GM19023 (cell line): ENCODE measurements around the gene KRR1.
A peak's percentile ranks its signal among the peaks of the same experiment; 100 is the strongest.

Experiments used
- ATAC-seq: cut with Tn5 transposase; IDR thresholded peaks from one replicate; pipeline ENCODE4 v1.9.1; 2021; ENCODE audit warnings: mild to moderate bottlenecking, moderate library complexity; ENCODE audit not compliant: unreplicated experiment

The KRR1 gene

DNA sequence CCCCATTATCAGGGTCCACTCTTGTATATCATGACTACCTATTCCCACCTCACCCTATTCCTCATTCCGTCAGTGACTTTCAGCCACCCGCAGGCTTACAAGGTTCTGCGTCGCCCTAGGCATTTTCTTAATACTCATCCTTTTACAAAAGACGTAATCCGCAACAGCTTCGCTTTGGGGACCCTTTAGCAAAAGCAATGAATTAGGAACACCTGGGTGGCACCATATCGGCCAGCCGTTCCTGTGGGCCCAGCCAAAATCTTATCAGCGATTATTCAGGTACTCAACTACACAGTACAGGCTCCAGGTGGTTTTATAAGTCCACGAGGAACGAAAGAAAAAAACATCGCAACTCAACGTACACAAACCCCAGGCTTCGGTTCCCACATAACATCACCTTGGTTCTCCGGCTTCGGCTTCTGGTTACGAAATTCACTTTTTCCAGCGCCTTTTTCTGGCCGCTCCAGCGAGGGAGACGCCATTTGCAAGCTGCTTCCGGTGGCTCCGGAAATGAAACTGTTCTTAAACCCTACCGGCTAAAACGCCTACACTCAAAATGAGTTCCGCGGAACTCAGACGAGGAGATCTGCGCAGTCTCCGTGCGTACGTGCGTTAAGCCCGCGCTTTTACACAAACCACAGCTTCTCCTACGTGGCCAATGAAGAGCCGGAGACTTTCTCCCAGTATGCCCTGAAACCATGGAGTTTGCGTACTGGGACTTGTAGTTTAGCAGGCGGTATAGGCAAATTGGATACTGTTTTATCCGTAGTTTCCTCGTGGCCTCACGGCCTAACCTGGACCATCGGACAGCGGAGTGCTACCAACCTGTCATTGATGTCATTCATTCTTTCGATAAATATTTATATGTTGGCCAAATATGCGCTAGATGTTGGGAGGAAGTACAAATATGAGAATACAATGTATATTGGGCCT is at the start of gene KRR1:
Gene KRR1, minus strand, starts transcription at position 494 of the 933 bp plus-strand sequence. Its CDS starts 12 bp downstream, at position 482.
- peak; percentile 97 for ATAC-seq

- ATAC-seq: no peak
These were observed 48.8 kb upstream of the KRR1 start for GRCh38 chr12:75560167-75560566.

- no peak for ATAC-seq
These were observed 46.9 kb upstream of the KRR1 start for GRCh38 chr12:75558287-75558686.

DNA sequence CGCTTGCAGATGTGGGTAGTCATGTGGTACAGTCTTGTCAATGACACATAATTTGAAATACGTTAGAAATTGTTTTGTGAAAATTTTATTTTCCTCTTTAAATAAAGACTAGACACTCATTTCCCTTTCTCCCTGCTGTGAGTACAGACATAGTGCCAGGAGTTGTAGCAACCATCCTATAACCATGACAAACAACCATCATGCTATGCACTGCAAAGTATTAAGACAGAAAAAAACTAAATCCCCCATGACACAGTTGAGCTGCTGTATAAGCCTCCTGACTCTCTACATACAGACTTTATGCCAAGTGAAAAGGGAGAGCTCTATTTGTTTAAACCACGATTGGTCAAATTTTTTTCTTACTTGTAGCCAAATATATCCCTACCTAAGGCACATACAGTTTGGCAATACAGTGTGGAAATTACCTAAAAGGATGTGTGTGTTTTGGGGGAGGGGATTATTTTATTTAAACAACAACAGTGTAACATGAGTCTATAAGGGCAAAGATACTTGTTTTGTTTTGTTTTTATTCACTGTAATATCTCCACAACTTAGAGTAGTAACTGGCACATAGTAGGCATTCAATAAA is 45.0 kb upstream of the KRR1 start:
- ATAC-seq: no peak

GRCh38 chr12:75554556-75554880 is 43.1 kb upstream of the KRR1 start:
- ATAC-seq: no peak

DNA sequence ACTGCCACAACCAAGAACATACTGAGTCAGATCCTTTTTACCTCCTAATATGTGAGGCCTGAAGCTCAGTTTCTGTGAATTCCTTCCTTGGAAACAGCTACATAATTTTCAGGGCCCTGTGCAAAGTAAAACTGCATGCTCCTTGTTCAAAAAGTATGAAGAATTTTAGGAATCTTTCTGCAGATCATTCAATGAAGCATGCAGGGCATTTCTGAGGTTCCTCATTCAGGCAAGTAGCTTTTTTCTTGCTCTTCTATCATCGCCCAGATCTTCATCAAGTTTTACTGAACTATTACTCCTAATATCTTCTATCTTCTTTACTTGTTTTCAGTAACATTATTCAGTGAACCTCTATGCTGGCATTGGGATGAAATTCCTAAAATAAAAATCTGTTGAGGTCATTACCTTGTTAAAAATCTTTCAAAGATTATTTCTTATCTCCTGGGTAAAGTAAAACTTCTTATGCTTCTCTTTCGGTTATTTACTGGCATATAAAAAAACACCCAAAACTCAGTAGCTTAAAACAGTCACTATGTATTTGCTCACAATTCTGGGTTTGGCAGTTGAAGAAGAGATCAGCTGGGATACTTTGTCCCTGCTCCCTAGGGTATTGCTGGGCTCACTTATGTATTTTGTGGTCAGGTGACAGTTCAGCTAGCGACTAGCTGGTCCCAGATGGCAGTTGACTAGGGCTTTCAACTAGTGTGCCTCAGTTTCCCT is 42.6 kb upstream of the KRR1 start:
- no peak for ATAC-seq

- ATAC-seq: no peak
These were observed 42.0 kb upstream of the KRR1 start for GRCh38 chr12:75553398-75553797.

- ATAC-seq: no peak
These were observed 40.1 kb upstream of the KRR1 start for GRCh38 chr12:75551477-75551876.

DNA sequence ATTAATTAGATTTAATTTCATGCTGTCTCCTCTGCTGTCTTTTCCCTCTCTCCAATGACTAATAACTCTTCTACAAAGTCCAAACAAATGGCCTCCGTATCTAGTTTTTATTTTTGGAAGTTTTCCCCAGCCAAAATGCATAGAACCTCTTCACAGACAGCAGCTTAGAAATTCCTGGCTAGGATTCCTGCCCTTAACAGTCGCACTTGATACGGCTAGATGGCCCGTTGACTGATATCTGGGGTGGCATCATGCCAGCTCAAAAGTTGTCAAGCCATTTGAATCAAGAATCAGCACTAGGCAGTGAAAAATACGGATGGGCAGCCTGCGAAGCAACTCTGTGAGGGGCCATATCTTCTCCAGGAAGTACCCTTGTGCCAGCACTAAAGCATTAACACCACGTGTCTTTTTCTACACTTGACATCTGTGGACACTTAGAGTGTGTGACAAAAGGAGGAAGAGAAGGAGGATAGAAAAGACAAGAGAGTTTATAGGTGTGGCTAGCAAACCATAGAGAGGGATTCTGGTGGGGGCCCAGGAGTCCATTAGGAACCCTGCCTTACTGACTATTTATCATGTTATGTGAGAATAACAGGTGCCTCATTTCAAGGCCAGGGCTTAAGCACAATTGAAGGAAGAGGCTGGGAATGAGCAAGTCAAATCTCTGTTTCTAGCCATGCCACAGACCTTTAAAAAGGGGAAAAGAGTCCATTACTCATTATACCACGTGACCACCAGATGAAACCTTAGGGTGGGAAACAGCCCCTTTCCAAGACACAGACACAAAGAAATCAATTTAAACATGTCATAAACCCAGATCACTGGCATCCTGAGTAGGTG is 39.2 kb upstream of the KRR1 start:
- no peak for ATAC-seq

- ATAC-seq: no peak
These were observed 38.6 kb upstream of the KRR1 start for GRCh38 chr12:75549989-75550388.

DNA sequence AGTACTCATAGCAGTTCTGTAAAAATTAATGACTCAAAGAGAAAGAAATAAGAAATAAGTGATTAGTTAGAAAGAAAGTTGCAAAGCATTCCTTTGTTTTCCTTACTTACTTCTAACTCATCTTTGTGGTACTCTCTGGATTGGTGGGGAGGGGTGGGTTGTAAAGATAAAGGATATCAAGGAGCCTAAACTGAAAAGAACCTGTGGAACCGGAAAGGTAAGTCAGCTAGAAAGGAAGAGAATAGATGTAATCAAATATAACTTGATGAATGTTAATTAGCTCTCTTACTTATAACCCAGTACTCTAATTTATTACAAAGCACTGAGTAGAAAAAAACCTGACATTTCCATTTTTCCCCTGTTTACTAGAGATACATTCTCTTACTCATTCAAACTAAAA is 37.5 kb upstream of the KRR1 start:
- ATAC-seq: no peak

DNA sequence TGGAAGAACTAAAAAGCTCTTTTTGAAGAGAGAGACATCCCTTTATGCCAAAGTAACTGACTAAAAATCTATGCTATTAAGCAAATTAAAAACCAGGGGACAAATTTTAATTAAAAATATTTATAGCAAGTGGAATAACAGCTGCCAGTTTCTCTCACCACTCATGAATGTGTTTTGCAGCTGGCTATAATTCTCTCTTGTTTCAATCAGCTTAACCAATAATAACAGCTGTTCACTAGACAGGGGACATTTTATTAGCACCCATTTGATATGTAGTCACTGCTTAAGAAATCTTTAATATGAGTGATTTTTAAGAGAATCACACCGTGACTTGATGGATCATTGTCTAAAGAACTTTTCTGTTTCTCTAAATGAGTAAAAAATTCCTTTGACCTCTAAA is 34.2 kb upstream of the KRR1 start:
- ATAC-seq: no peak

DNA sequence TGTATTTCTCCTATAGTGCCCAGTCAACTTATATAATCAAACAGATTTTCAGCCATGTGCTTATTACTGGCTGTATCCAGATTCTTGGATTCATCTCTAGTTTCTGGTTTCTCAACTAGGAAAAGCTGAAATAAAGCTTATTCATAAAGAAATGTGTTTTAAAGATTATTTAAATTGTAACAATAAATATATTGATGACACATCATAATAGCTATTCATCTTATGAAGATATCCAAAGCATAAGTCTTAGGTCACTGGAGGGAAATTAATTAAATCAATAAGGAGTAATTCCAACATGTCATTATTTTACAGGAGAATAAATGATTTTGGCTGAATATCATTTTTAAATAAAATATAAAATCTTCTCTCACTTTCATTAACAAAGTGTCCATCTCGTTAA is 32.1 kb upstream of the KRR1 start:
- ATAC-seq: no peak

DNA sequence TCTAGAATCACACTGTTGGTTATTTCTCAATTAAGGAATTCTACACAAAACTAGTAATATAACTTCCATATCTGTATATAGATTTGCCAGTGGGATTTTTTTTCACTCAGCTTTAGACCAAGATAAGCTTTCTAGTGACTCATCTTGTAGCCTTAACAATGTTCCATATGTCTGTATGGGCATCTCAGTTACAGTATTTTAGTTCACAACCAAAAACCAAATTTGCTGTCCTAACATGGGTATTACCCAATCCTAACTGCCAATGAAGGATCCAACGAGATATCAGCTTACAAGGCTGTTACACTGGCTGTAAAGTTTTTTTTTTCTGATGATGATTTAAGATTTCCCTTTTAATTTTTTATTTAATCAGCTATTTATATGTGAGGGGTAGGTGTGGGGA is 31.5 kb upstream of the KRR1 start:
- no peak for ATAC-seq

DNA sequence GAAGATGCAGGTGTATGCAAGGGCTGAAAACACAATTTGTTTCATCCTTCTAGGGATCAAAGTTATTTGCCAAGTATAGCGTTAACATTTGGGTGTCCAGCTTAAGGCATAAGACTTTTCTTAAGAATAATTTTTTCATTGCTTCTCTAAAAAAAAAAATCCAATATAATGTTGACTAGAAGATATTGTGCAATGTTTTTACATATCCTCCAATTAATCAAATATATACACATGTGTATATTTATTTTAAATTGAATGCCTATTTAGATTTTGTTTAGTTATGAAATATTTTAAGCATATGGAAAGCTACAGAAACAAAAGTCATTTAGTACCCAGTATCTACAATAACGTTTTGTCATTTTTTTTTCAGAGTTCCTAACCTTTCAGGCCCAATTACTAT is 28.5 kb upstream of the KRR1 start:
- ATAC-seq: no peak

DNA sequence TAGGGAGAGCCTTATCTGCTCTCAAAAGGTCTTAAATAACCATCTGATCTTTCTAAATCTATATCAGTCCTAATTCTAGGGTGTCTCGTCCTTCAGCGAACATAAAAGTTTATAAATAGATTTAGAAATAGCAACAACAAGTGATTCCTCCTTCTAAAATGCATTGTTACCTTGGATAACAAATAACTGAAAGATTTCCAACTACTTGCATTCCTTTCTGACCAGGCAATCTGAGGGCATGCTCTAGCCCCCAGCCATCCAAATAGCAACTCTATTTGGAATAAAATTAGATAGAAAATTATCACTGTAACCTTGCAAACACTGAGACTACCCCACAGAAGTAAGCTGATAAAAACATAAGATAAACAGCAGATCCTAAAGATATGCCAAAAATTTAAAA is 21.8 kb upstream of the KRR1 start:
- ATAC-seq: no peak

DNA sequence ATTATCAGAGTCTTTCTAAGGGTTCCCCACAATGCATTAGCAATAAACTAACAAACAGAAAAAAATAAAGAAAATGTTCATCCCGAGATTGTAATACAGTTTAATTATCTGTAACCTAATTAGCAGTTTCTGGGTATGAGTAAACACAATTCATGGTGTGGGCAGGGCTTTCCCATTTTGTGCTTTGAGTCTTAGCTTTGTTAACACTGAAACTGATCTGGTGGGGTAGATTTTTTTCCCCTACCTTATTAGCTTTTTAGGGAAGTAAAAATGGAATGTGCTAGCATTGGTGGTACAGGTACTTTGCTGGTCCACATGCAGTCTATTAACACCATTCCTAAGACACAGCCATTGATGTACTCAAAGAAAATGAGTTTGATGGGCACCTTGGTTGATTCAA is 18.4 kb upstream of the KRR1 start:
- ATAC-seq: no peak

- ATAC-seq: no peak
These were observed 17.9 kb upstream of the KRR1 start for GRCh38 chr12:75529316-75529715.

GRCh38 chr12:75528692-75529091 is 17.3 kb upstream of the KRR1 start:
- ATAC-seq: no peak

DNA sequence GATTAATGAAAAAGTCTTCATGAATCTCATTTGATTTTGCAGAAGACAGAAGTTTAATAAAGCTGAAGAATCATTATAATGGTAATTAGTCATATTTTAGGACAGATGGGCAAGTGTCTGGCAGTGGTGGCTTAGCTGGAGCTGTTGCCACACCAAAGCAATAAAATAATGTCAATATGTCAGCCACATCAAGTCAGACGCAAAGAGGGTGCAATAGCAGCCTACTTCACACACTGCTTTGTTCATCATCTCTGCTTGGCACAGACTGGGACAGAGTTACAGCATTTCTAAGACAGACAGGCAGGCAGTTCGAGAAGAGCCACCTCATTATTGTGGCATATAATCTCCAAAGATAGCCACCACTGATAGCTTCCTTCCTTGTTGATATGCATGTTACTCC is 16.9 kb upstream of the KRR1 start:
- no peak for ATAC-seq
